NCI-H748 treated with DMSO at 0.1 percent for 48 hours (cell line): ENCODE results near the gene SIGLEC14.

Experiments used
- DNase-seq: peaks from one replicate; lab custom pipeline; 2025; lab: John Stamatoyannopoulos, UW

The SIGLEC14 gene

DNA sequence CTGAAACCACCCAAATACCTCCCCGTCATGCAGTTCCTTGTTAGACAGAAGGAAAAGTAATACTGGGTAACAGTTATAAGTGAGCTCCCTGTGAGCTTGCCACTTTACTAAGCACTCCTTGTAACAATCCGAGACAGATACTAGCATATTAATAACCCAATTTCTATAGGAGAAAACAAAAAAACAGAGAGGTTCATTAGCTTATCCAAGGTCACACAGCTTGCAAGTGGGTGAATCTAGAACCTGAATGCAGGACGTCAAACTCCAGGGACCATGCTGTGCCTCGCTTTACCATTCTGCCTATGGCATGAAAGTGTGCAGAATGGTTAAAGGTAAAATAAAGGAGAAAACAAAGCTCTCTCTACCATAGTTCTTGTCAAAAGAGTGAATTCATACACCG lies 31.8 kb downstream of the SIGLEC14 start:
- DNase-seq = no peak

DNA sequence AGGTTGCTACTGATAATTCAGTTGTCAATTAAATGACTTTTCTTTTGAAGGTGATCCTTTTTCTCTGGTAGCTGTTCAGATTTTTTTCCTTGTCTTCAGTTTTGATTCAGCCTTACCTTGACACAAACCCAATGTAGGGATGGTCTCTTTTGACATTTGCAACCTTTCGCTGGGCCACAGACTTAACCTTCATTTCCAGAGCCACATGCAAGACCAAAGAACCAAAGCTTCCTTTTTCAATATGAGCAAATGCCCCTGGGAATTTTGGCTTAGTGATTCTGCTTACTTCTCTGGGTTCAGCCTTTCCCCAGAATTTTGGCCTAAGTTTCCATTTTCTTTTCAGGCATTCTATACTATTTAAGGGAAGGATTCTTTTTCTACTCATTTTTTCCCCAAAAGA lies 36.0 kb downstream of the SIGLEC14 start:
- no peak for DNase-seq

GRCh38 chr19:51607920-51608562 lies 38.6 kb downstream of the SIGLEC14 start:
- no peak for DNase-seq

GRCh38 chr19:51607077-51607476 lies 39.5 kb downstream of the SIGLEC14 start:
- DNase-seq = no peak

GRCh38 chr19:51602189-51602854 lies 44.3 kb downstream of the SIGLEC14 start:
- DNase-seq = no peak

DNA sequence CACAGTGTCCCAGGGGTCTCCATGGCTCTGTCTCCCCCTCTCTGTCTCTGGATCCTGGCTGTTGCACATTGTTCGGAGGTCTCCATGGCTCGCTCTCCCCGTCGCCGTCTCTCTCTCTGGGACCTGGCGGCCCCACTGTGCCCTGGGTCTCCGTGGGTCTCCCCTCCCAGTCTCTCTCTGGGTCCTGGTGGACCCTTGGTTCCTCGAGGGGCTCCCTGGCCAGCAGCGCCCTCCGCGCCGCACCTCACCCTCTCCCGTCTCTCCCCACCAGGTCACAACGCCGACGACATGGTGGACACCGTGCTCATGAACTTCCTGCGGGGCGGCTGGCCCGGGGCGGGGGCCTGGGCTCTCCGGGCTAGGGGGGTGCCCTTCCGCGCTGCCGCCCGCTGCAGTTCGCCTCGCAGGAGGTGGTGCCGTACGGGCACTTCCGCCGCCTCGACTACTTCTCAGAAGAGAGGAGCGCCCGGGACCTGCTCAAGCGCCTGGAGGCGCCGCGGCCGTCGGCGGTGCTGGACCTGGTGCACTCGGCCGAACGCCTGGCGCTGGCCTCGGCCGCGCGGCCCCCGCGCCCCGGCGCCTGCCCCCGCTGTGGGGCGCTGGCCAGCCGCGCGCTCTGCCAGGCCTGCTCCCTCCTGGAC lies 45.6 kb downstream of the SIGLEC14 start:
- no peak for DNase-seq

- no peak for DNase-seq
Observed at GRCh38 chr19:51599084-51599483, 47.5 kb downstream of the SIGLEC14 start.

- no peak for DNase-seq
Observed at GRCh38 chr19:51598159-51598915, 48.3 kb downstream of the SIGLEC14 start.

DNA sequence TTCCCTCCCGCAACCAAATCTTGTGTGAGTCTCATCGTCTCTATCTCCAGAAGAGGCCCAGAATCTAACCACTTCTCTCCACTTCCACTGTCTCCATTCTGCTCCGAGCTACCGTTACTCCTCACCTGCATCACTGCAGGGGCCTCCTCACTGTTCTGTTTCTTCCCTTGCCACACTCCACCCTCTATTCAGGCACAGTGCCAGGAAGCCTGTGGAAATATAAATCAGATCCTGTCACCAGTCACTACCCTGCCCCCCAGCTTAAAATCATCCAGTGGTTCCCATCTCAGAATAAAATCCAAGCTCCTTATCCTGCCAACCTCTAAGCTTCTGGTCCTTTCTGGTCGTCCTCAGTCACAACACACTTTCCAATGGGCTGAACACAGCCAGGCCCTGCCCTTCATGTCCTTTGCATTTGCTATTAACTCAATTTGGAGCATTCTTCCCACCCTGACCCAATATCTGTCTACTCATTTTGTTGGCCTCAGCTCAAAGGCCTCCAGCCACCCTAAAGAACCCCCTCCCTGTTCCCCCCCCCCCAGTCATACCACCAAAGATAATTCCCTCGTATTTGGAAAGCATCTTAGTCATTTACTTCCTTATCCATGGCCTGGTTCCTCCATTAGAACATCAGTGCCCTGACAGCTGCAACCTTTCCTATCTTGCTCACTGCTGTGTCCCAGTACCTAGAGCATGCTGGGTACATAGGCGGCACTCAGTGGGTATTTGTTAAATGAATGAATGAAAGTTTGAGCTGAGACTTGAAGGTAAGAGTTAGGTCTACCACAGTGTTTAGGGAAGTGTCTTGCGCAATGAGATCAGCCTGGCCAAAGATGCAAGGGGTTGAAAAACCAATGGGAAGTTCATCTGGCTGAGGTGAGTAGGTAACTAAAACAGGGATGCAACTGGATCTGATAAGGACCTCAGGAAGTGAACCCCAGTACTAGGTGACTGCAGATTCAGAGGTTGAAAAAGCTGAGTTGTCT lies 51.1 kb downstream of the SIGLEC14 start:
- DNase-seq = no peak

DNA sequence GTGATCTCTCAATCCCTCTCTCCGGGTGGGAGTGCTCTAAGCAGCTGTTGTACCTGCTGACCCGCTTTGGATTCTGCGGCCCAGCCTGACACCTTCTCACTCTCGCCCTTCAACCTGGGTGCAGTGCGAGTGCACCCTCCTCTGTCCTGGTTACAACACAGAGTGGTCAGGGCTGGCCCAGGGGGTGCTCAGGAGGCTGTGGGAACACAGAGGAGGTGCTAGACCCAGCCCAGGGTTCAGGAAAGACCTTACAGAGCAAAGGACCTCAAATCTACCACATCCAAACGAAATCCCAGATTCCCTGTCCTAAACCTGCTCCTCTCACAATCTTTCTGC lies 51.9 kb downstream of the SIGLEC14 start:
- no peak for DNase-seq

GRCh38 chr19:51593969-51594773 lies 52.5 kb downstream of the SIGLEC14 start:
- peak; percentile 96 for DNase-seq

- no peak for DNase-seq
Observed at GRCh38 chr19:51593138-51593890, 53.3 kb downstream of the SIGLEC14 start.
